ENCODE measurements around the gene RIPOR2. TPM values are rescaled to one million over a fixed set of nuclear protein-coding genes. Genes with fewer than 3 reads are reported as not detected.

The RIPOR2 gene
- total and polyA plus RNA-seq, 8 donors: 3.9 to 56.8 (median 6.0) TPM

- Histone ChIP-seq H3K27me3 (no peaks in the 10 kb centered on the region), H3K4me1 (peaks cover 9 to 76% of the 10 kb centered on the region in 2 donors), H3K4me3 (peak overlapping the region in 1 of 2 donors; percentile 48), H3K36me3 (no peaks in the 10 kb centered on the region), H3K27ac (peak overlapping the region in 1 of 2 donors; percentile 93), H3K9me3 (no peaks in the 10 kb centered on the region)
- ATAC-seq: no peak
- no peak for TF ChIP-seq CTCF (IDR thresholded peaks at IDR 0.05)
- intact Hi-C loops (cut with DNase I): no loop called here
- DNase-seq: no peak
These were observed 3.8 kb downstream of the RIPOR2 start for GRCh38 chr6:24931718-24932691.

GRCh38 chr6:24931296-24931695 lies 4.5 kb downstream of the RIPOR2 start:
- Histone ChIP-seq H3K27me3 (no peaks in the 10 kb centered on the region), H3K9me3 (no peaks in the 10 kb centered on the region), H3K36me3 (no peaks in the 10 kb centered on the region), H3K4me1 (peaks cover 9 to 72% of the 10 kb centered on the region in 2 donors), H3K4me3 (peak overlapping the region in 1 of 2 donors; percentile 48), H3K27ac (no peak overlapping the region)
- DNase-seq (peak in 2 of 4 donors; percentile 58 to 70), ATAC-seq (no peak)
- TF ChIP-seq CTCF (IDR thresholded peaks at IDR 0.05): no peak
- intact Hi-C loops (cut with DNase I): no loop called here

GRCh38 chr6:24930431-24930871 lies 5.3 kb downstream of the RIPOR2 start:
- Histone ChIP-seq H3K27ac (peak overlapping the region in 1 of 2 donors; percentile 25), H3K9me3 (no peaks in the 10 kb centered on the region), H3K4me3 (no peak overlapping the region), H3K36me3 (no peaks in the 10 kb centered on the region), H3K27me3 (no peaks in the 10 kb centered on the region), H3K4me1 (peaks cover 5 to 73% of the 10 kb centered on the region in 2 donors)
- intact Hi-C loops (cut with DNase I): no loop called here
- DNase-seq (no peak), ATAC-seq (no peak)
- TF ChIP-seq CTCF (IDR thresholded peaks at IDR 0.05): no peak

- intact Hi-C loops (cut with DNase I): no loop called here
- H3K27ac ChIP-seq: peak overlapping the region in 1 of 2 donors; percentile 4
- TF ChIP-seq CTCF (IDR thresholded peaks at IDR 0.05): no peak
- ATAC-seq (peak; percentile 34), DNase-seq (no peak)
- H3K4me1 ChIP-seq: peaks cover 3 to 82% of the 10 kb centered on the region in 2 donors
- no peaks in the 10 kb centered on the region for H3K9me3 ChIP-seq
- no peaks in the 10 kb centered on the region for H3K36me3 ChIP-seq
- H3K27me3 ChIP-seq: no peaks in the 10 kb centered on the region
- no peak overlapping the region for H3K4me3 ChIP-seq
These were observed 6.5 kb downstream of the RIPOR2 start for GRCh38 chr6:24929242-24929641.

GRCh38 chr6:24927985-24928745 lies 7.6 kb downstream of the RIPOR2 start:
- ATAC-seq (no peak), DNase-seq (no peak)
- Histone ChIP-seq H3K4me3 (no peak overlapping the region), H3K36me3 (no peaks in the 10 kb centered on the region), H3K4me1 (peaks cover 3 to 81% of the 10 kb centered on the region in 2 donors), H3K9me3 (no peaks in the 10 kb centered on the region), H3K27me3 (no peaks in the 10 kb centered on the region), H3K27ac (no peak overlapping the region)
- no peak for TF ChIP-seq CTCF (IDR thresholded peaks at IDR 0.05)
- intact Hi-C loops (cut with DNase I): no loop called here

Measured in left lung (tissue), 10 donors.